H9 (cell line): ENCODE results near the gene CFAP61. TPM values are rescaled to one million over a fixed set of nuclear protein-coding genes. Genes with fewer than 3 reads are reported as not detected.

Source experiments
- DNase-seq: peaks from one replicate; pipeline ENCODE4 v3.0.0-alpha.2; 2017
- H2AFZ ChIP-seq: one replicate; pipeline ENCODE4 v1.6.1; 2013; ENCODE audit warnings: mild to moderate bottlenecking, low read length, control low read depth, moderate library complexity
- H2AK5ac ChIP-seq: 2 replicates; pipeline ENCODE4 v1.6.1; 2013; ENCODE audit warnings: low read length, control low read depth, mixed read lengths; ENCODE audit not compliant: insufficient read length
- H2BK120ac ChIP-seq: one replicate; pipeline ENCODE4 v1.6.1; 2013; ENCODE audit warnings: low read depth, mild to moderate bottlenecking, low read length, control low read depth, inconsistent platforms; ENCODE audit not compliant: poor library complexity, severe bottlenecking
- H2BK12ac ChIP-seq: 2 replicates; pipeline ENCODE4 v1.6.1; 2013; ENCODE audit warnings: low read length, control low read depth, mixed read lengths, low read depth; ENCODE audit not compliant: insufficient read length
- H2BK15ac ChIP-seq: 2 replicates; pipeline ENCODE4 v1.6.1; 2013; ENCODE audit warnings: low read depth, low read length, control low read depth
- H2BK20ac ChIP-seq: one replicate; pipeline ENCODE4 v1.6.1; 2013; ENCODE audit warnings: low read depth, mild to moderate bottlenecking, low read length, control low read depth, inconsistent platforms; ENCODE audit not compliant: poor library complexity, severe bottlenecking
- H2BK5ac ChIP-seq: 2 replicates; pipeline ENCODE4 v1.6.1; 2013; ENCODE audit warnings: low read length, control low read depth, mixed read lengths; ENCODE audit not compliant: insufficient read length
- H3K14ac ChIP-seq: 2 replicates; pipeline ENCODE4 v1.6.1; 2013; ENCODE audit warnings: low read length, control low read depth; ENCODE audit not compliant: insufficient read depth
- H3K18ac ChIP-seq: 2 replicates; pipeline ENCODE4 v1.6.1; 2013; ENCODE audit warnings: low read depth, mild to moderate bottlenecking, mixed read lengths, low read length, control low read depth; ENCODE audit not compliant: insufficient read length
- H3K23ac ChIP-seq: 2 replicates; pipeline ENCODE4 v1.6.1; 2013; ENCODE audit warnings: low read length, control low read depth, mixed read lengths, low read depth; ENCODE audit not compliant: insufficient read length
- H3K23me2 ChIP-seq: 2 replicates; pipeline ENCODE4 v1.6.1; 2013; ENCODE audit warnings: low read depth, mild to moderate bottlenecking, mixed read lengths, low read length, control low read depth; ENCODE audit not compliant: insufficient read length, poor library complexity, severe bottlenecking
- H3K27ac ChIP-seq: 2 replicates; pipeline ENCODE4 v1.5.1; 2013; ENCODE audit warnings: low read length, control low read depth, mixed read lengths, low read depth; ENCODE audit not compliant: insufficient read length
- H3K27me3 ChIP-seq: 2 replicates; pipeline ENCODE4 v1.6.1; 2013; ENCODE audit warnings: low read length, control low read depth, inconsistent platforms; ENCODE audit not compliant: insufficient read depth
- H3K4ac ChIP-seq: 2 replicates; pipeline ENCODE4 v1.6.1; 2013; ENCODE audit warnings: low read depth, mild to moderate bottlenecking, control low read depth, inconsistent platforms, low read length, moderate library complexity
- H3K4me1 ChIP-seq: 2 replicates; pipeline ENCODE4 v1.6.1; 2013; ENCODE audit warnings: low read length, control low read depth, inconsistent platforms; ENCODE audit not compliant: insufficient read depth
- H3K4me2 ChIP-seq: 2 replicates; pipeline ENCODE4 v1.6.1; 2013; ENCODE audit warnings: low read length, control low read depth, mixed read lengths; ENCODE audit not compliant: insufficient read length, insufficient read depth
- H3K56ac ChIP-seq: 2 replicates; pipeline ENCODE4 v1.6.1; 2013; ENCODE audit warnings: low read depth, mild to moderate bottlenecking, mixed read lengths, low read length, control low read depth; ENCODE audit not compliant: insufficient read length
- H3K79me1 ChIP-seq: 2 replicates; pipeline ENCODE4 v1.6.1; 2013; ENCODE audit warnings: low read depth, mild to moderate bottlenecking, moderate library complexity, low read length, control low read depth, inconsistent platforms; ENCODE audit not compliant: insufficient read depth, poor library complexity, severe bottlenecking
- H3K79me2 ChIP-seq: 2 replicates; pipeline ENCODE4 v1.6.1; 2013; ENCODE audit warnings: low read length, control low read depth, inconsistent platforms; ENCODE audit not compliant: insufficient read depth
- H3K9ac ChIP-seq: 2 replicates; pipeline ENCODE4 v1.6.1; 2013; ENCODE audit warnings: low read length, control low read depth, mixed read lengths; ENCODE audit not compliant: insufficient read length; ENCODE audit errors: extremely low read depth
- H3K9me3 ChIP-seq: one replicate; pipeline ENCODE4 v1.6.1; 2013; ENCODE audit warnings: low read depth, low read length, inconsistent platforms; ENCODE audit not compliant: control insufficient read depth
- H3T11ph ChIP-seq: one replicate; pipeline ENCODE4 v1.6.1; 2013; ENCODE audit warnings: mild to moderate bottlenecking, low read length, control low read depth, inconsistent platforms
- H4K20me1 ChIP-seq: one replicate; pipeline ENCODE4 v1.6.1; 2013; ENCODE audit not compliant: control insufficient read depth, insufficient read length, insufficient read depth
- H4K5ac ChIP-seq: 2 replicates; pipeline ENCODE4 v1.6.1; 2013; ENCODE audit warnings: low read depth, mild to moderate bottlenecking, mixed read lengths, low read length, control low read depth; ENCODE audit not compliant: insufficient read length
- H4K8ac ChIP-seq: replicated peaks from 2 replicates; pipeline ENCODE4 v1.6.1; 2013; ENCODE audit warnings: low read length, control low read depth, mixed read lengths, low read depth; ENCODE audit not compliant: insufficient read length
- H4K91ac ChIP-seq: 2 replicates; pipeline ENCODE4 v1.6.1; 2013; ENCODE audit warnings: low read depth, mild to moderate bottlenecking, moderate library complexity, mixed read lengths, low read length, control low read depth; ENCODE audit not compliant: insufficient read length
- H3K27ac Mint-ChIP-seq, 3 experiments: 2 replicates in 2 of 3; 3 replicates in 1 of 3; pipeline ENCODE4 v1.8.0; 2020 to 2021; ENCODE audit warnings: mixed read lengths in 3 of 3, mild to moderate bottlenecking in 1 of 3, moderate library complexity in 1 of 3
- H3K27me3 Mint-ChIP-seq: 2 replicates; pipeline ENCODE4 v1.8.0; 2021; ENCODE audit warnings: low read depth, mild to moderate bottlenecking, moderate library complexity, mixed read lengths
- H3K36me3 Mint-ChIP-seq, 3 experiments: 2 replicates in 2 of 3; 3 replicates in 1 of 3; pipeline ENCODE4 v1.8.0; 2020 to 2021; ENCODE audit warnings: low read depth in 3 of 3, mixed read lengths in 3 of 3; ENCODE audit not compliant: insufficient read depth in 1 of 3
- H3K4me1 Mint-ChIP-seq, 2 experiments: 2 replicates each; pipeline ENCODE4 v1.8.0; 2020; ENCODE audit warnings: mixed read lengths in 2 of 2
- H3K4me3 Mint-ChIP-seq, 2 experiments: 2 replicates in 1 of 2; 3 replicates in 1 of 2; pipeline ENCODE4 v1.8.0; 2020 to 2021; ENCODE audit warnings: mild to moderate bottlenecking in 2 of 2, mixed read lengths in 2 of 2, moderate library complexity in 1 of 2
- H3K9me3 Mint-ChIP-seq, 2 experiments: 2 replicates in 1 of 2; 3 replicates in 1 of 2; pipeline ENCODE4 v1.8.0; 2020; ENCODE audit warnings: mild to moderate bottlenecking in 2 of 2, mixed read lengths in 2 of 2, moderate library complexity in 1 of 2
- WGBS: extraction: QIAGEN DNeasy Blood & Tissue Kit; methylation state at CpG from one replicate; pipeline ENCODE4 v1.1.7; 2013; ENCODE audit warnings: missing lambda C conversion rate, low lambda C conversion rate, mixed read lengths; ENCODE audit not compliant: insufficient read length; ENCODE audit errors: extremely low coverage; 5-methylcytosine and 5-hydroxymethylcytosine counted together
- long read RNA-seq: library from polyadenylated mRNA; unstranded; transcript quantifications from one replicate; pipeline ENCODE4 v2.0.0, GENCODE V29; 2020
- total RNA-seq: library from RNA; stranded (reverse); gene quantifications from 2 replicates; pipeline ENCODE4 v1.2.1, GENCODE V29; 2021
- TF ChIP-seq, protein P1 (sequence below): fragments of 200-600 bp; sonication (generic); conservative IDR thresholded peaks from 3 replicates; pipeline ENCODE4 v1.8.0; 2021; ENCODE audit warnings: antibody characterized with exemption, mild to moderate bottlenecking

The CFAP61 gene, protein sequence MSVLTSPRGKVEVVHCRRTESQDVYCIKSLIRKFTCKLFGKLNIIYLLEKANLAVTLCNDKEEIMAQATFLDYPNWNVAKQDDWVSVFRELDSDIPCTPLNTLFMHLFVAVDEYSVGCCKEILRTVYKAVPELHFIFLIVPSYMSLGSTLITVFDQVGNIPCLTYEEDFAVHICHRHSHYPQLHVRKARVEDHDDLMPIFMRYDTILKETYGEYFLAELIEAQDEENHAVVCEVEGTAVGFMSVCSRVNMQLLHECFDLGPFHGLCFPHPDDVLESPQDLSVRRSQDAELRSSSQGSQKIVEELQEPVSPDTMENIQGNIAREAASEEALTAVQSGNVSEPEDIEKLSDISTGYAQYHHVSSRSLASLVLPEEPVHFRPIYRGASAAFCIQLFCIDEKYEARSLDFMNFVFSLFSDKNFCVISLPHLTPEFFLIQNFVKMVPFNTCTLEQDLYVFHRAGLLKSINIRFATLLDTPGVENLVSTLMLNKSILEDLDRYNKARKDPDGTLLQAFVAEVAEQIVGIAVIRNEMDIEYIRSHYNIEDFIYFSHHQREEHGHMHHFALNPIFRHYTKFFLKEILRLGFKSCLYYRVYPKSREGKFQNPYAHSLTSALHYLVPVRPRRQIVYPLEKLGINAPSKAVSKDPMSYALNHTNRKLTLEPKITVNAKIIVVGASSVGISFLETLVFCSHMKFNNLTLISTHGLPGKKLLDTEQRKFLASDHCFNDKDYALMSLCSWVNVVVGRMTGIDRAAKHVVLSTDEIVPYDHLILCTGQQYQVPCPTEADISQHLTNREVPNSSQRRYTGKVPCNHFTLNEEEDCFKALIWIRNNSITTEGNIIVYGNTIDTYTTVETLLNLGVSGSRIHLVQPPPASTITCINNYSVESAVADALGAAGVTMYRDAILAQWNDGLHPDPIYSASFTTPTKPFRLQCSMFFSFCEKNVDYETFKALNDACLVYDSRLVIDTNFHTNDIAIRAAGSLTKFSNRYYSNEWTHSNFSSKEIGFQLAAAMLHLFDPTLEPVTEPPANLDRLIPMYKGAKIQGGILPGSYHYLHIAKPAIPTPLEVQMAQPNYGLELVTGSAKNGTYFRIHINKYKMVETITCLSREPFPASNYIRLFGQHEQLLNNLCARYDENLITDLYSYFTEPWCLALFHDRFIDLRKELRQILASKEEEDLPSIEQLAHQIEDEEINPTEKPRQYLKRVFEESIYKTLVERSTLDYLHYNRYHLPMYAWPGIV
- 0.44 TPM in 1 of 2 replicates, not detected in the other for total RNA-seq
- long read RNA-seq: 0 reads

DNA sequence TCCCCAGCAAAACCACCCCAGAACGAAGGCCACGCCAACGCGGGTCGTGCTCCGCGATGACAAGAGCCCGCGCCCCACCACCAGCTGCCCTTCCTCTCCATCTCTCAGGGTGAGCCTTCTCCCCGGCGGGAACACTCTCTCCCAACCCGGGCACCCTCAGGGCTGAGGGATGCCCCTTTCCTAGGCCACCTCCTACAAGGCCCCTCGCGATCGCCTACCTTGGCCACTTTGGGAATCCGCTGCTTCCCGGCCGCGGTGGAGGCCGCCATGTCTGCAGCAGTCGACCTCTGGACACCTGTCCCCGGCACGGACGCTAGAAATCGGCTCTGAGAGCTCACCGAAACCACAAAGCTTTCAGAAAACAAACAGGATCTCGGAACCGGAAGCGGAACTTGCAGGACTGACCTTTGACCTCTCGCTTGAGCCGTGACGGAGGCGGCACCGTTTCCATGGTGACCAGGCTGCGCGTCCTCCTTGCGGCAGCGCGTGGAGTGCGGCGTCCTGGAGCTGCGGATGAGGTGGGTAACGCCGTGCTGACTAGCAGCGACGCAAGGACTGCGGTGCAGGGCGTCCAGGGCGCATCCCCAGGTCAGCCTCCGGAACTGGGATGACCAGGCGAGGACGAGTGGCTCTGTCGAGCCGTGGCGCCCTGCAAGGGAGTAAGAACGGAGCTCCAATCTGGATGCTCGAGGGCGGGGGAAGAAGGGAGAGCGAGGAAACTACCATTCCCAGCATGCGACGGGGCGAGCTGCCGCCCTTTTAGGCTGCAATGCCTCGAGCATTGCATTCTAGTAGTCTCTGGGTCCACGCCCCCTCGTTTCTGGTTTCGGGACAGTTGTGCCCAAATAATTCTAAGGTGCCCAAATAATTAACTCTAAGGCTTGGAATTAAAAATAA, at the start of gene CFAP61, which contains the start of gene CRNKL1:
CFAP61 (plus strand) TSS at position 459 of the 897 bp plus-strand sequence. CDS start 4,122 bp downstream, outside the sequence.
CRNKL1 (minus strand) TSS at position 393 of the 897 bp plus-strand sequence; CDS start at position 269, 124 bp downstream.
- H2BK120ac ChIP-seq: no peak within 1 kb of the TSS
- Mint-ChIP-seq H3K4me1 (peaks cover 3% of the 10 kb centered on the region in 2 experiments), H3K4me3 (peak within 1 kb of the TSS; percentile 98 to 100), H3K9me3 (peaks cover 0 to 3% of the 10 kb centered on the region in 2 experiments; a peak in 1 of 5 replicates), H3K36me3 (peaks cover 11 to 32% (median 30%) of the 10 kb centered on the region in 3 experiments; a peak in 5 of 7 replicates), H3K27ac (peak within 1 kb of the TSS; percentile 96 to 99 (median 98)), H3K27me3 (peaks cover 1% of the 10 kb centered on the region; the same call in 1 of the 2 replicates)
- H2BK12ac ChIP-seq: no peak within 1 kb of the TSS
- no peaks in the 10 kb centered on the region for H3K4me1 ChIP-seq
- no peak within 1 kb of the TSS for H4K91ac ChIP-seq
- H3K18ac ChIP-seq: peak within 1 kb of the TSS; percentile 8
- peak within 1 kb of the TSS; percentile 90 for H3K4me2 ChIP-seq
- H3K79me1 ChIP-seq: no peaks in the 10 kb centered on the region
- WGBS: no CpG with 5 or more reads among the region's 67 CpGs
- no peak within 1 kb of the TSS for H2BK5ac ChIP-seq
- H4K8ac ChIP-seq: no peak within 1 kb of the TSS
- no peak within 1 kb of the TSS for H3K4ac ChIP-seq
- no peak within 1 kb of the TSS for H4K5ac ChIP-seq
- no peak within 1 kb of the TSS for H3K56ac ChIP-seq
- H3K27me3 ChIP-seq: no peaks in the 10 kb centered on the region
- no peak within 1 kb of the TSS for H3K27ac ChIP-seq
- H3K9ac ChIP-seq: peak within 1 kb of the TSS; percentile 65
- no peak within 1 kb of the TSS for H3T11ph ChIP-seq
- H3K9me3 ChIP-seq: no peaks in the 10 kb centered on the region
- no peak within 1 kb of the TSS for H2AK5ac ChIP-seq
- no peak within 1 kb of the TSS for H3K23ac ChIP-seq
- H3K14ac ChIP-seq: peak within 1 kb of the TSS; percentile 77
- TF ChIP-seq, protein P1, sequence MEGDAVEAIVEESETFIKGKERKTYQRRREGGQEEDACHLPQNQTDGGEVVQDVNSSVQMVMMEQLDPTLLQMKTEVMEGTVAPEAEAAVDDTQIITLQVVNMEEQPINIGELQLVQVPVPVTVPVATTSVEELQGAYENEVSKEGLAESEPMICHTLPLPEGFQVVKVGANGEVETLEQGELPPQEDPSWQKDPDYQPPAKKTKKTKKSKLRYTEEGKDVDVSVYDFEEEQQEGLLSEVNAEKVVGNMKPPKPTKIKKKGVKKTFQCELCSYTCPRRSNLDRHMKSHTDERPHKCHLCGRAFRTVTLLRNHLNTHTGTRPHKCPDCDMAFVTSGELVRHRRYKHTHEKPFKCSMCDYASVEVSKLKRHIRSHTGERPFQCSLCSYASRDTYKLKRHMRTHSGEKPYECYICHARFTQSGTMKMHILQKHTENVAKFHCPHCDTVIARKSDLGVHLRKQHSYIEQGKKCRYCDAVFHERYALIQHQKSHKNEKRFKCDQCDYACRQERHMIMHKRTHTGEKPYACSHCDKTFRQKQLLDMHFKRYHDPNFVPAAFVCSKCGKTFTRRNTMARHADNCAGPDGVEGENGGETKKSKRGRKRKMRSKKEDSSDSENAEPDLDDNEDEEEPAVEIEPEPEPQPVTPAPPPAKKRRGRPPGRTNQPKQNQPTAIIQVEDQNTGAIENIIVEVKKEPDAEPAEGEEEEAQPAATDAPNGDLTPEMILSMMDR: no peak
- peak; percentile 98 for DNase-seq
- peaks cover 2% of the 10 kb centered on the region; the same call in 1 of the 2 replicates for H3K79me2 ChIP-seq
- H3K23me2 ChIP-seq: peaks cover 7% of the 10 kb centered on the region
- H2BK20ac ChIP-seq: no peak within 1 kb of the TSS
- H2AFZ ChIP-seq: peak within 1 kb of the TSS; percentile 52
- no peaks in the 10 kb centered on the region for H4K20me1 ChIP-seq
- no peak within 1 kb of the TSS for H2BK15ac ChIP-seq
